Measurements from ENCODE around the gene CORO1A.
"Not testable (repeated sequence)": the region's sequence is repeated elsewhere in the genome, so short reads cannot be mapped to it uniquely, and the experiment has no call there.

CORO1A gene

DNA sequence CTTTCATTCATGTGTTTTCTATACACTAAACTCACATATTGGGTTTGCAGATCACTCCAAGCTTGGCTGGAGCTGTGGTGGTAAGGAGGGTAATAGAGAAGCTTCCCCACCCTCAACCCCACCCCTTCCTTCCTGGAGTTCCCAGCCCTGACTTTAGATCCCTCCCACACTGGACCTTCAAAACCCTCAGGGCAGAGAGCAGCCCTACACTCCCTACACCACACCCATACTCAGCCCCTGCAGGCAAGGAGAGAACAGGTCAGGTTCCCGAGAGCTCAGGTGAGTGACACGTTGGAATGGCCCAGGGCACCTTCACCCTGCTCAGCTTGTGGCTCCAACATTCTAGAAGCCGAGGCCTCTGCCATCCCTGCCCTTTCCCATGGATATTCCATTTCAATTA, 15.6 kb downstream of the CORO1A start, which contains the start of gene SULT1A3:
Gene SULT1A3 (plus strand): TSS at position 207 of the 400 bp plus-strand sequence. CDS start 1,474 bp downstream, outside the sequence.
- DNase-seq (ENCODE audit: low read depth, low spot score); H3K4me3 ChIP-seq (ENCODE audit: low read depth, low read length); in situ Hi-C loops (cut with HindIII; ENCODE audit: low sequenced_read_pairs): not testable (repeated sequence)

- DNase-seq (ENCODE audit: low read depth, low spot score); H3K4me3 ChIP-seq (ENCODE audit: low read depth, low read length); in situ Hi-C loops (cut with HindIII; ENCODE audit: low sequenced_read_pairs): not testable (repeated sequence)
Observed at GRCh38 chr16:30199608-30200343, 16.4 kb downstream of the CORO1A start.

DNA sequence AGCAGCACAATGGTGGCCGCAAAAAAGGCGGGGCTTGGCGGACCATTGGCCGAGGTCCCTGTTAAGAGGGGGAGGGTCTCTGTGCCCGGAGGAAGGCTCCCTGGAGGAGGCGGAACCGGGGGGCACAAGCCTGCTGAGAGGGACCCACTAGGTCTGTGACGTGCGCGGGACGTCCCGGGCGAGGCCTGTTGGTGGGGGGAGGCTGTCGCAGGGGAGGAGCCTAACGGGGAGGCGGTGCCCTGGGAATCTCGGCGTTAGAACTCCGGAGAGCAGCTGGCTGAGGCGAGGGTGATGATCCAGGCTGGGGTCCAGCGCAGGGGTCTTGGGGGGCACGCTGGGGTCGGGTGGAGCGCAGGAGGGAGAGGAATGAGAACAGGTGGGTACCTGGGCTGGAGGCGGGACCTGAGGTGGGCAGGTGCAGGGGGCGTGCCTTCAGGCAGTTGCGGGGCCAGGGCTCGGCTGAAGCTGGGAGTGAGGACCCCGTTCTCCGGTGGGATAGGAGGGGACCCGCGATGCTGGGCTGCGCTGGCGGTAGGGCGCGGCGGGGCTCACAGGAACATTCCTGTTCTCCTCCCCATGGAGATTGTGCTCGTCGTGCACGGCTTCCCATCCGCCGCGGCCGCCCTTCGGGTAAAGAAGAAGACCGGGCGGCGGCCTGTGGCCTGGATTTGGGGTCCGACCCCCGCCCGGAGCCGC, 22.3 kb downstream of the CORO1A start:
- H3K4me3 ChIP-seq (ENCODE audit: low read depth, low read length), result peak overlapping the region; percentile 31
- in situ Hi-C loops (cut with HindIII; ENCODE audit: low sequenced_read_pairs), result not testable (repeated sequence)

DNA sequence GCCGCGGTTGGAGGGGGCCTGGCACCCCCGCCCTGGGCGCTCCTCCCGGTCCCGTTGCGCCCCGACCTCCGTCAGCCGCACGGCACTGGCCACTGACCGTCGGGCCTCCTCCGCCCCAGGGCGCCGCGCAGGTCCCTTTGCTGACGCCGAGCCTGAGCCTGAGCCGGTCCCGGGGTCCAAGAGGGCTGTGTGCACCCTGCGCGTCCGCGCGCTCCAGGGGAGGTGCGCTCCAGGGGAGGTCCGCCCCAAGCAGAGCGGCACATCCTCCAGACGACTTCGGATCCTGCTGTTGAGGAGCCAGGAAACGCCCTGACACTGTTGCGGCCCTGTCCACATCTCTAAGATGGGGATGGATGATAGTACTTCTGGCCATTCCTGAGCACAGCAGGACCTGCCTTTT, 22.9 kb downstream of the CORO1A start:
- DNase-seq (ENCODE audit: low read depth, low spot score); H3K4me3 ChIP-seq (ENCODE audit: low read depth, low read length); in situ Hi-C loops (cut with HindIII; ENCODE audit: low sequenced_read_pairs): not testable (repeated sequence)

More for the DNA sequence above, 22.3 kb downstream of the CORO1A start:
- DNase-seq (ENCODE audit: low read depth, low spot score), result not testable (repeated sequence)

- in situ Hi-C loops (cut with HindIII; ENCODE audit: low sequenced_read_pairs); DNase-seq (ENCODE audit: low read depth, low spot score); H3K4me3 ChIP-seq (ENCODE audit: low read depth, low read length): not testable (repeated sequence)
Observed at GRCh38 chr16:30207063-30207704, 23.8 kb downstream of the CORO1A start.

- in situ Hi-C loops (cut with HindIII; ENCODE audit: low sequenced_read_pairs); DNase-seq (ENCODE audit: low read depth, low spot score); H3K4me3 ChIP-seq (ENCODE audit: low read depth, low read length): not testable (repeated sequence)
Observed at GRCh38 chr16:30209032-30209431, 25.6 kb downstream of the CORO1A start.

GRCh38 chr16:30211414-30211813, 28.0 kb downstream of the CORO1A start:
- H3K4me3 ChIP-seq (ENCODE audit: low read depth, low read length); in situ Hi-C loops (cut with HindIII; ENCODE audit: low sequenced_read_pairs); DNase-seq (ENCODE audit: low read depth, low spot score): not testable (repeated sequence)

GRCh38 chr16:30217082-30217481, 33.7 kb downstream of the CORO1A start:
- DNase-seq (ENCODE audit: low read depth, low spot score); H3K4me3 ChIP-seq (ENCODE audit: low read depth, low read length); in situ Hi-C loops (cut with HindIII; ENCODE audit: low sequenced_read_pairs): not testable (repeated sequence)

Measured in astrocyte of the spinal cord (primary cell).